Astrocyte (in vitro differentiated cells and primary cell): ENCODE measurements around the gene GOLGA8S.
"Not testable (repeated sequence)": the region's sequence is repeated elsewhere in the genome, so short reads cannot be mapped to it uniquely, and the experiment has no call there.

Experiments used
- CTCF ChIP-seq: IDR thresholded peaks from 2 replicates; pipeline ENCODE4 v1.5.1; 2011; ENCODE audit warnings: low read depth, mild to moderate bottlenecking, inconsistent platforms, low read length, moderate library complexity; ENCODE audit not compliant: insufficient read depth
- EZH2 ChIP-seq: IDR thresholded peaks from 2 replicates; pipeline ENCODE4 v1.6.1; 2012; ENCODE audit warnings: mild to moderate bottlenecking, low read length, inconsistent platforms; ENCODE audit not compliant: insufficient read depth

GRCh38 chr15:23362622-23363021 lies 8.1 kb downstream of the GOLGA8S start:
- TF ChIP-seq CTCF, EZH2: not testable (repeated sequence)
